SHP77 treated with DMSO at 0.1 percent for 48 hours (cell line): Measurements from ENCODE around the gene FBXO36.

Source experiments
- DNase-seq: peaks from one replicate; lab custom pipeline; 2025; lab: John Stamatoyannopoulos, UW

FBXO36 gene

GRCh38 chr2:230050136-230050535, 127.8 kb downstream of the FBXO36 start:
- DNase-seq, result no peak

- DNase-seq, result no peak
Observed at GRCh38 chr2:230052299-230052698, 130.0 kb downstream of the FBXO36 start.

- no peak for DNase-seq
Observed at GRCh38 chr2:230053753-230054478, 131.6 kb downstream of the FBXO36 start.

- DNase-seq, result no peak
Observed at GRCh38 chr2:230060672-230061293, 138.5 kb downstream of the FBXO36 start.
